NCI-H82 treated with DMSO at 0.1 percent for 48 hours (cell line): ENCODE results near the gene KIAA1958.
"Not testable (repeated sequence)": the region's sequence is repeated elsewhere in the genome, so short reads cannot be mapped to it uniquely, and the experiment has no call there.

ENCODE experiments used
- DNase-seq: peaks from one replicate; lab custom pipeline; 2025; ENCODE audit not compliant: unreplicated experiment; lab: John Stamatoyannopoulos, UW

The KIAA1958 gene

DNA sequence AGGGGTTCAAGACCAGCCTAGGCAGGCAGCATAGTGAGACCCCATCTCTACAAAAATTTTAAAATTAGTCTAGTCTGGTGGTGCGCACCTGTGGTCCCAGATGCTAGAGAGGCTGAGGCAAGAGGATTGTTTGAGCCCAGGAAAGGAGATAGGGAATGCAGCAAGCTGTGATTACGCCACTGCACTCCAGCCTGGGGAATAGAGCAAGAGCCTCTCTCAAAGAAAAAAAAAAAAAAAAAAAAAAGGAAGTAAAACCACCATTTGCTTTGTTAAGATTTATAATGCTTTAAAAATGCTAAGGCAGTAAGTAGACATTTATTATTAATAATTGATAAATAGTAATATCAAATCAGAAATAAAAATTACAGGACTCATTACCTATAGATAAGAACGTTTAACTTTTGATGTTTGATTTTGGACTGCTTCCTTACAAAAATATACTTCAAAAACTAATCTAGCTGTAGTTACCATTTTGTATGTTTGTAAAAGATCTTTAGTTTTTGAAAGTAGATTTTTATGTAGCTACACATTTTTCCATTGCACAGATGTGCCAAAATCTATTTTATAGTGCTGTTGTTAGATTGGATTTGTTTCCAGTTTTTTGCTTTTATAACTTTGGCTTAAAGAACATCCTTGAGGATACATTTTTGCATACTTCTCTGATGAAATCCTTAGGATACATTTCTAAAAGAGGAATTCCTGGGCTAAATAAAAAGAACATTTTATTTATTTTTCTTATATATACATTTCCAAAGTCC lies 144.9 kb downstream of the KIAA1958 start:
- DNase-seq, result no peak

DNA sequence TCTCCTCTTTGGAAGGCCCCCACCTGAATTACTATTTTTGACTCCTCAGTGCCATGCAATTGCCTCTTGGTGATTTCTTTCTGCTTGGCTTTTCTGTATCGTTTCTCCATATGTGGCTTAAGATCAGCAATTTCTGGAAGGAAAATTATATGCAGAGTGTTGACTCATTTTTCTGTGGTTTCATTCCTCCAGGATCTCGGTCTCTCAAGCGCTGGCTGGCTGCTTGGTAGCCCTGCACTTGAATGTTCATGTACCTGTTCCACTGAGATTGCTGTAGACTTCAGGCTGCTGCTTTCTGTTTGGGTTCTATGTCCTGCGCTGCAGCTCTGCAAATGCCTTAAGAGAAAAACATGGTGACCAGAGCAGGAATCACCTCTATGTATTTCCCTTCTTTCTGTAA lies 153.7 kb downstream of the KIAA1958 start:
- no peak for DNase-seq

DNA sequence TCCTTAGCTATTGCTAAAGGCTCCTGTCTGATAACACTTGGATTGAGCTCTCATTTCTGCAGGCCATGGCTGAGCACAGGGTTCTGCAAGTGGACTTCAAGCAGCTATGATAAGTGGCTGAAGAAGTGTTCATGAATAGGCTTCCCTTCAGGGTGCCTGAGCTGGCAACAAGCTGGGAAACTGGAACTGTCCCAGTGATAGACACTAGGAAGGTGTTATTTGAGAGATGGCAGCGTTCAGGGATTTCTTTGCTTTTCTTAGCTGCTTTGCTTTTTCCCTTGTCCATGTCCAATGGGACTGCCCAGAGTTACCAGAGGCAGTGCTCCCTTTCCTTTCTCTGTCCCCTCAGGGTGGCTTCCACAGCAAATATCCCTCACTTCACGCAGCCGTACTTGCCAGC lies 155.5 kb downstream of the KIAA1958 start:
- no peak for DNase-seq

DNA sequence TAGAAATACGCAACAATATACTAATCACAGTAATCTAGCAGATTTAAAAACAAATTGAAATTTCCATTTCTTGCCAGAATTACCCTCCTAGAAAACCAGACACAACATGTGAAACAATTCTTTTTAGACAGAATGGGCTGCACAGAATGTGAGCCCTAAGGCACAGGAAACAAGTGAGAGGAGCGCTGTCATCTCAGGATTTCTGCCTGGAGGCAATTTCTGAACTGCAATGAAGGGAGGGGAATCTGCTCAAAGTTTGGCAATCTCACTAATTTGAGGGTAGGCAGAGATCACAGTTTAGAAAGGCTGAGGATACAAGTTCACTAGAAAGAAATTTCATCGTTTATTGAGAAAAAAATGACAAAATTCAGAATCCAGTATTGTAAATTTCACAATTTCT lies 161.0 kb downstream of the KIAA1958 start:
- no peak for DNase-seq

DNA sequence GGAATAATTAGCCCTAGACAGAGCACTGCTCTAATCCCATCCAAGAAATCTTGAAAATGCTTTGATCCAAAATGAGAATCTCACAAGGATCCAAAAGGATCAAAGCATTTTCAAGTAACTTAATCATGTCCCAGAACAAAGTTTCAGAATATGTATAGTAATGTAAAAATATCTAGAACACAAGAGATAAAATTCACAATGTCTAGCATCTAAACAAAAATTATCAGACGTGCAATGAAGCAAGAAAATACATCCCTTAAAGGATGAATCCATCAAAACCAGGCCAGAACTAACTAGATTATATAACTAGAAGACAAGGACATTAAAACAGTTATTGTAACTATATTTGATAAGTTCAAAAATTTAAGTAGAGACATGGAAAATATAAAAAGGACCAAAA lies 162.0 kb downstream of the KIAA1958 start:
- no peak for DNase-seq

DNA sequence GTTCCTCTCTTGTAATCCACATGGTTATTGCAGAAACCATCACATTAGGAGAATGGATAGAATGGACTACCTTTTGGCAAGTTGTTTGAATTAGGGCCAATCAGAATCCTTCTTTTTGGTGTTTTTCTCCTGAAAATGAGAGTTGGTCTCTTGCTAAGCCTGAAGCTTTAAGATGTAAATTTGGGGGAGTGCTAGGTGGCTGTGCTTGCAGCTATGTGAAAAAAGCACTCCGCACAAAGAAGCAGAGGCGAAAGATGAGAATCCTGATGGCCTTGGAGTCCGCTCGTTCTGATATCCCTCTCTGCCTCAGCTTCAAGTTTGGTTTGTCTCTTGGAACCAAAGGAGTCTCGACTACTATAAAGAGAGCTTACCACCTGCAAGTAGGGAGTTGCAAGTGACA lies 167.7 kb downstream of the KIAA1958 start:
- no peak for DNase-seq

DNA sequence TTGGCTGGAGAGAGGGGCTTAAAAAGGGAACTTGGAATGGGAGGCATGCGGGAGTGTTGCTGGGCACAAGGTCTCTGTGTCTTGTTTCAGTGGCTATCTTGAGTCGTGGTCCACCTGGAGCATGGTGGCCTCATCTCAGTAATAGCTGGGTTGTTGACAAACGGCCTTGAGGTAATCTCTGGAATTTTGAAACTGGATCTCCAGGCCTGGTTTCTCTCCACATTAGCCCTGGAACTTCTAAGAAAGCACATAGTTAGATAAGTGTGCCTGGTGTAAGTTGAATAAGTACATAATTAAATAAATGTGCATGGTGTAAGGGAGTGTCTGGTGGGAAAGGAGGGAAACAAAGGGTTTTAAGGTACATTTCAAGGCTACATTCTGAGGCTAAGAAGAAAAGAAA lies 169.0 kb downstream of the KIAA1958 start:
- DNase-seq, result no peak

DNA sequence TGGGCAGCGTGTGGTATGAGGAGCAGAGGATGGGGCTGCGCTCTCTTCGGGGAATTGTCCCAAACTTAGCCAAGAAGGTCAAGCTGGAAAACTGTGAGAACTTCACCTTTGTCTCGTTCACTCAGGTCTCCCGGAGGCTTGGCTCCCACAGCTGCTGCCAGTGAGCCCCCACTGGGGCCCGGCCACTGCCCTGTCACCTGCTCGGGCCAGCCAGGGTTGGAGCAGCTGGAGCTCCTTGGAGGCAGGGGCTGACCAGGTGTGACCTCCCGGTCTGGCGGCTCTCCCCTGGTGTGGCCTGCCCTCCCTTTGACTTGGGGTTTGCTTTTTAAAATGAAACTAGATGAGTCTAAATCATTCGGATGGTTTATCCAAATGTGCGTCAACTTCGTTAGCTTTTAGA lies 173.3 kb downstream of the KIAA1958 start:
- no peak for DNase-seq

DNA sequence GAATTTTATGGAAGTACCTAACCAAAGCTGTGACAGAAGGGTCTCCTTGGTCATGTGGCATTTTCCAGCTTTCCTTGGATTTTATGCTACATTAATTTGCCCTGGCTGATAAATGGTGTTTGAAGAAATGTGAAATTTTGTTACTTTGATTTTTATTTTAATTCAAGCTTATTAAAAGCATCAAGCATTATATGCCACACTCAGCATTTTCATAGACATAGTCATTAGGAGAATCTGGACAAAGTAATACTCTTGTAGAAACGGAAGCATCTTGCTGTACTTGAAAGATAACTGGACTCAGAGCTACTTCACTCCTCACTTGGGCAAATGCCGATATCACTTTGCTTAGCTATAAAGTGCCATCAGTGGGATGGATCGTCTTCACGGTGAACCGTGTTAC lies 177.1 kb downstream of the KIAA1958 start:
- no peak for DNase-seq

DNA sequence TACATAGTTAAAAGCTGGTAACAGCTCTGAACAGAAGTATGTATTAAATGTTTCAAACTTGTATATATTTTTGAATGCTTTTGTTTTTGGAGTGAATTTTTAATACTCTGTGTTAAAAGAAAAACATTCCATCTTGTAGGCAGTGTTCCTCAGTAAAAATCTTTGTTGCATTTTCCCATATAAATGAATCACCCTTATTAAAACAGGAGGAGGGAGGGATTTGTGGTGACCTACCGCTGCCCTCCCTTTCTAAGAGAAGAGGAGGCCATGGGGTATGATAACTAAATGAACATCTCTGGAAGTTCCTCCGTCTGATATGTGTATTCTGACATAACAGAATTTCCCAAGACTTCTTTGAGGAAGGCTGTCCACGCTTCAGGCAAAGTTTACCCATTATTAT lies 177.9 kb downstream of the KIAA1958 start:
- no peak for DNase-seq

DNA sequence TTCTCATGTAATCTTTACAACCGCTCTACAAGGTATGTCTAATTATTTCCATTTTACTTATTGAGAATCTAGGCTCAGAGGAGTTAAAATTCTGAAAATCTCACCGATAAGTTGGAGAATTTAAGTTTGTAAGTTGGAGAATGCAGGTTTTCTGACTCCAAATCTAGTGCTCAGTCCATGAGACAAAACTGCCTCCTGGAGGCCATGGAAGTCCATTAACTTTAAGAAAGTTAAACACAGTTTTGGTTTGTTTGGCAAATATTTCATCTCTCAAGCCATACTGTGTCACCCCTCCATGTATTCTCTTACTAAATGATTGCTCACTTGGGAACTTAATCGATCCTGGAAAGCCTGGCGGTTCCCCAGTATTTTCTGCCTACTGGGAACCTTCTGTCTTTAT lies 178.7 kb downstream of the KIAA1958 start:
- no peak for DNase-seq

DNA sequence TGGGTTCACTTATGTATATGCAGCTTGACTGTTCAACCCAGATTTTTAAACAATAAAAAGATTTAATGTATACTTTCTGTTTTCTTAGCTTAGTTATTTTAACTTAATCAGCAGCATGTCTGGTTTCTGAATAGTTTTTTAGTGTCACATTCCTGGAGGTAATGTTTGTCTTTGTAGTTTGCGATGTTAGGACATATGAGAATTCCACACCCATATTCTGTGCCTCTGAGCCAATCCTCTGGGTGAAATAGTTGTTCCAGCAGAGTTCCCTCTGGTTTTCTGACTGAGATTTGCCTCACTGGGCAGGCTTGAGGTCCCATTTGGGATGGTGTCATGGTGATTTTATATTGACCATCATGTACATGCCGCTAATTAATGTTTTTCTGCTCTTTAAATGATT lies 182.7 kb downstream of the KIAA1958 start:
- DNase-seq, result no peak

DNA sequence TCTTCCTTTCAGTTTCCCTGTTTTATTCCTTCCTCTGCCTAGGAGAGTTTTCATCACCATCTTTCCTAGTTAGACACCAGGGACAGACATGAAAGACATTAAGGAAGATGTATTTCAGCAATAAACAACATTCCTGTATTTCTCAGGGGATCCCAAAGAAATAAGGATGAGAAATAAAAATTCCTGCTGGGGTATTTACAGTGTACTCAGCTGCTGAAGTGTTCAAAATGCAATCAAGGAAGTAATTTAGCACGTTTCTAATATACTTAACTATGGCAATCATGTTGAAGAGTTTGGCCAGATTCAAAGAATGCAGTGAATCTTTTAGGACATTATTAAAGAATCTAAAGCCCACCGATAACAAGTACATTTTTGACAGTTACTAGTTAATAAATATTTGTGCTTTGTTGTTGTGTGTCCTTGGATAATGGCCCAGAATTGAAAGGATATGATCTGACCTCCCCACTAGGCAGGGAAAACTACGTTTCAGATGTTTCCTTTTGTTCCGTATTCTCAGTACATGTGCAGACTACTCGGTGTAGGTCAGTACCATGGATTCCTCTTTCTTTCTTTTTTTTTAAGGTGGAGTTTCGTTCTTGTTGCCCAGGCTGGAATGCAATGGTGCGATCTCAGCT lies 184.5 kb downstream of the KIAA1958 start:
- no peak for DNase-seq

DNA sequence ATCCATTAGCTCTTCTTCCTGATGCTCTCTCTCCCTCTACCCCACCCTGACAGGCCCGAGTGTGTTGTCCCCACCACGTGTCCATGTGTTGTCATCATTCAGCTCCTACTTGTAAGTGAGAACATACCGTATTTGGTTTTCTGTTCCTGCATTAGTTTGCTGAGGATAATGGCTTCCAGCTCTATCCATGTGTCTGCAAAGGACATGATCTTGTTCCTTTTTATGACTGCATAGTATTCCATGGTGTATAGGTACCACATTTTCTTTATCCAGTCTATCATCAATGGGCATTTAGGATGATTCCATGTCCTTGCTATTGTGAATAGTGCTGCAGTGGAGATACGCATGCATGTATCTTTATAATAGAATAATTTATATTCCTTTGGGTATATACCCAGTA lies 186.6 kb downstream of the KIAA1958 start:
- not testable (repeated sequence) for DNase-seq

DNA sequence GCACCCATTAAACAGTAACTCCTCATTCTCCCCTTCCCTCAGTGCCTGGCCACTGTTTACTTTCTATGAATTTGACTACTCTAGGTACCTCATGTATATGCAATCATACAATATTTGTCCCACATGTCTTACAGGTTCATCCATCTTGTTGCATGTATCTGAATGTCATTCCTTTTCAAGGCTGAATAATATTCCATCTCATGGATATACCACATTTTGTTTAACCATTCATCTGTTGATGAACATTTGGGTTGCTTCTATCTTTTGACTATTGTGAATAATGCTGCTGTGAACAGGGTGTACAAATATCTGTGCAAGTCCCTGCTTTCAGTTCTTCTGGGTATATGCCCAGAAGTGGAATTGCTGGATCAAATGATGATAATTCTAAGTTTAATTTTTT lies 190.4 kb downstream of the KIAA1958 start:
- DNase-seq, result no peak

DNA sequence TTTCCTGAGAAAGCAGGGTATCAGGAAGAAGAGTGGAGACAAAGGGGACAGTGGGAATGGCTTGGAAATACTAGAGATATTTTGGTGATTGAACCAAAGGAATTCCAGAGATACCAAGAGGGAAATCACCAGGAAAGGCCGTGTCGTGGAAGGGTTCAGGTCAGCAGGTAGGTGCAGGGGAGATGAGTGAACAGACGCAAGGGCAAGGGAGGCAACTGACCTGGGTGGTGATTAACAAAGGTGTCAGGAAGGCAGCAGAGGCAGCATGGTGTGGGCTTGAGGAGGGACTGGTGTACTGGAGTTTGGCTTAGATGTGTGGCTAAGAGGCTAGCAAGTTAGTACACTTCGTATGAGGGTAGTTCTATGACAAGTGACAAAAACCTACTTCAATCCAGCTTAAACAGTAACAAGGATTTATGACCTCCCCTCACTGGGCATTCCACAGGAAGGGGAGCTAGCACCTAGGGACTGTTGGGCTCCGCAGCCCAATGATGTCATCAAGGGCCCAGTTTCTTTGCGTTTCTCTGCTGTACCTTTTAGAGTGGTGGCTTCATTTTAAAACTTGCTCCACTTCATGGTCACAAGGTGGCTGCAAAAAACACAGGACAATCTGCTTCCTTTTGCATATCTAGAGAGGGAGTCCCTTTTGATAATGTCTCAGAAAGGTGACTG lies 194.2 kb downstream of the KIAA1958 start:
- DNase-seq, result no peak

DNA sequence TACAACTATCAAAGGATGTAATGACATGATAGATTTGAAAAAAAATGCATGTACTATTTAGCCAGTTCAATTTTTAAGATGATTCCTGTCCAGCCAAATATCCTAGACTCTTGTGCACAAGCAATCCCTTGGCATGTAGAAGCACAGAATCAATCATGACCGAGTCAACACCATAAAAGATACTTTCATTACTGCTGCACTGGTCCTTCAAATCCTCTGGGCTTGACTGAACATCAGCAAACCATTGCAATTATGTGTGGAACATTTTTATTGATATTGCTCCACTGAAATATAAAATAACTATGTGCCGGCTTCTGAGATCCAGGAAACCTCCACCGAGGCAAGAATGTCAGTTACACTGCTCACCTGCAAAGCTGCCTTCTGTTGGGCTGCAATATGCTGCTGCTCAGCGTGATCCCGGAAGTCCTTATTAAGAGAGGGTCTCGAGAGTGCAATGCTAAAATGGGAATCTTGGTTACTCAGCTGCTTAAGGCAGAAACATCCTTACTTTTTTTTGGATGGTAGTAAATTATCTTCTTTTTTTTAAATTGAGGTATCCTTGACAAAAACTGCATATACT lies 202.6 kb downstream of the KIAA1958 start:
- no peak for DNase-seq

DNA sequence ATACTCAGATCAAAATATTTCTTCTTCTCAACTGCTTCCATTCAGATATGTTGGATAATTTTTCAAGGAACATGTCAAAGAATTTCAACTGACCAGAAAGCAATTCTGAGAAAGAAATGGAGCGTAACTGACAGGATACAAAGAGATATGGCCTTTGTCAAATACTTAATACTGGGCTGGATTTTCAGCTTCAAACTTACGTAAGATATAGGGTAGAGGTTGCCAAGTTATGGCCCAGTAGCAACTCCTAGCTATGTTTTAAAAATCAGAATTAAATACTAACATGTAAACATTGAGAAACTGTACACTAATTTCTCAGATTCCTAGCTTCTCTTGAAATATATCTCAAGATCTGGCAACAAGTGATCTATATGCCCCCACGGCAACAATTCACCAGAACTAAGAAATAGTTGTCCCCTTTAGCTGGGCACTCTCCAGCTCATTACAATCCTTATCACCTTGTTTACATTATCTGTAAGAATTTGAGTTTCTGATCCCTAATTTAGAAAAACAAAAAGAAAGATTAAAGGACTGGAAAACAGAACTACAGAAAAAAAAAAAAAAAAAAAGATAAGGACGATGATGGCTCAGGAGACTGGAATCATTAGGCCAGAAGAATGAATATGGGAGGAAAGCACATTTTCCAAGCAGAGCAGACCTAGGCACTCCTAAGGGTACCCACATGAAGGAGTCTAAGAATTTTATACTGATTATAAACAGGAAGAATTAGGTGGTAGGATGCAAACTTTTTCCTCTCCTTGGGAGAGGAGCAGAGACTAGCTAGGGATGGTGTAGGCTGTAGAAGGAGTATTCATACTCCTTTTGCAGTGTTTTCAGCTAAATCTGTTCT lies 208.3 kb downstream of the KIAA1958 start:
- DNase-seq, result no peak

DNA sequence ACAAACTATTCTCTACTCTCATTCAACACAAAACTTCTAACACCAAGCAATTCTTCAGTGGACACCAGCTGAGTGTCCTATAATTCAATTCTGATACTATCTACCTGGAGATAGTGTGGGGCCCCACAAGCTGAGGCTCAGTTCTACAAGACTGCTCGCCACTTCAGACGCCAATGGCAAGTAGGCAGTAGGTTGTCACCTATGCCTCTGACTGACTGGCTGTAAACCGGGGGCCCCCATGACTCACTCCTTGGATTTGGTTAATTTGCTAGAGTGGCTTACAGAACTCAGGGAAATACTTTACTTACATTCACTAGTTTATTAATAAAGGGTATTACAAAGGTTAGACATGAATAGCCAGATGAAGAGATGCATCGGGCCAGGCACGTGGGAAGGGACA lies 209.8 kb downstream of the KIAA1958 start:
- DNase-seq, result no peak

DNA sequence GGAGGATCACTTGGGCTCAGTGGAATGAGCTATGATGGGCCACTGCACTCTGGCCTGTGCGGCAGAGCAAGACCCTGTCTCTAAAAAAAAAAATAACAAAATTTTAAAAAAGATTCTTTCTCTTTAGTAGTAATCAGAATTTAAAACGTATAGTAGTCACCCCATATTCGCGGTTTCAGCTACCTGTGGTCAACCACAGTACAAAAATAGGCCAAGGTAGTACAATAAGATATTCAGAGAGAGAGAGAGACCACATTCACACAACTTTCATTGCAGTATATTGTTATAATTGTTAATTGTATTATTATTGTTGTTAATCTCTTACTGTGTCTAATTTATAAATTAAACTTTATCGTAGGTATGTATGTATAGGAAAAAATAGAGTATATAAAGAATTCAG lies 212.6 kb downstream of the KIAA1958 start:
- DNase-seq, result no peak

DNA sequence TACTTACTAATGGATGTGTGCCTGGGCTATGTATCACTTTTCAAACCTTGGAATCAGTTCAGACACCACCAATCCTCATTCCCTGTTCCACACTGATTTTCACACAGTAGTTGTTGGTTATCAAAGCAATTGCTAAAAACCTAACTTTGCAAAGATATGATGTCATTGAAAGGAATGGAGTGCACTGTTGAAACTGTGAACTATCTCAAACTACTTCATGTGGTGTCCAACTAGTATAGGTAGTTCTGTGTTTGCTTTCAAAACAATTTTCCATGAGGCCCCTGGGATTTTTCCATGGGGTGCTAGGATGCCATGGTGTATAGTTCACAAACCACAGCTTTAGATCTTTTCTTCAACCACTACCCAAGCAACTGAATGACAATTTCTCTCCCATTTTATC lies 213.5 kb downstream of the KIAA1958 start:
- DNase-seq, result no peak
